GM19324 (cell line): Measurements from ENCODE around the gene AVPR2.
A peak's percentile ranks its signal among the peaks of the same experiment; 100 is the strongest.

ENCODE experiments used
- ATAC-seq: cut with Tn5 transposase; IDR thresholded peaks from one replicate; pipeline ENCODE4 v1.9.1; 2021; ENCODE audit warnings: mild to moderate bottlenecking, moderate library complexity; ENCODE audit not compliant: unreplicated experiment, low FRiP score

Gene AVPR2

GRCh38 chrX:153909980-153910360, 5.5 kb downstream of the AVPR2 start:
- ATAC-seq, result no peak

GRCh38 chrX:153910446-153910845, 6.0 kb downstream of the AVPR2 start:
- ATAC-seq, result no peak

- no peak for ATAC-seq
Observed at GRCh38 chrX:153911798-153912197, 7.3 kb downstream of the AVPR2 start.

- no peak for ATAC-seq
Observed at GRCh38 chrX:153913211-153913610, 8.7 kb downstream of the AVPR2 start.

GRCh38 chrX:153913701-153914100, 9.2 kb downstream of the AVPR2 start:
- ATAC-seq, result no peak

- ATAC-seq, result no peak
Observed at GRCh38 chrX:153917869-153918268, 13.4 kb downstream of the AVPR2 start.

GRCh38 chrX:153919281-153919680, 14.8 kb downstream of the AVPR2 start:
- ATAC-seq, result no peak

- ATAC-seq, result no peak
Observed at GRCh38 chrX:153920546-153920945, 16.1 kb downstream of the AVPR2 start.

GRCh38 chrX:153921070-153921469, 16.6 kb downstream of the AVPR2 start:
- no peak for ATAC-seq

GRCh38 chrX:153921511-153922446, 17.3 kb downstream of the AVPR2 start:
- no peak for ATAC-seq

- no peak for ATAC-seq
Observed at GRCh38 chrX:153922932-153923857, 18.7 kb downstream of the AVPR2 start.

GRCh38 chrX:153924149-153924861, 19.8 kb downstream of the AVPR2 start:
- ATAC-seq, result no peak

GRCh38 chrX:153925387-153925738, 20.9 kb downstream of the AVPR2 start:
- no peak for ATAC-seq

- no peak for ATAC-seq
Observed at GRCh38 chrX:153925739-153926551, 21.5 kb downstream of the AVPR2 start, which contains the start of gene ARHGAP4. Gene ARHGAP4 (minus strand): TSS chrX:153926264. CDS start chrX:153926202, 62 bp downstream.

- ATAC-seq, result no peak
Observed at GRCh38 chrX:153926552-153926857, 22.0 kb downstream of the AVPR2 start.

GRCh38 chrX:153926858-153927671, 22.6 kb downstream of the AVPR2 start:
- peak; percentile 30 for ATAC-seq

- ATAC-seq, result no peak
Observed at GRCh38 chrX:153927672-153927921, 23.1 kb downstream of the AVPR2 start.

- ATAC-seq, result peak; percentile 90
Observed at GRCh38 chrX:153927922-153928760, 23.7 kb downstream of the AVPR2 start.

GRCh38 chrX:153928846-153929245, 24.4 kb downstream of the AVPR2 start:
- ATAC-seq, result no peak
